T-helper 1 cell treated with Interleukin-12 subunit alpha and Interleukin-12 subunit beta and Interleukin-4 antibody, amounts not matched to agents 30 μg/mL and 1 μg/mL, for 36 hours (primary cell): ENCODE data around the gene NPTX1.

Source experiments
- H3K27ac Mint-ChIP-seq: one replicate; pipeline ENCODE4 v1.8.0; 2021; ENCODE audit warnings: mild to moderate bottlenecking, mixed read lengths
- H3K27me3 Mint-ChIP-seq: one replicate; pipeline ENCODE4 v1.8.0; 2021; ENCODE audit warnings: low read depth, mixed read lengths
- H3K36me3 Mint-ChIP-seq: one replicate; pipeline ENCODE4 v1.8.0; 2021; ENCODE audit warnings: low read depth, mixed read lengths
- H3K4me1 Mint-ChIP-seq: one replicate; pipeline ENCODE4 v1.8.0; 2021; ENCODE audit warnings: low read depth, mixed read lengths
- H3K4me3 Mint-ChIP-seq: one replicate; pipeline ENCODE4 v1.8.0; 2021; ENCODE audit warnings: mild to moderate bottlenecking, moderate library complexity, mixed read lengths
- H3K9me3 Mint-ChIP-seq: one replicate; pipeline ENCODE4 v1.8.0; 2021; ENCODE audit warnings: mixed read lengths

NPTX1 gene

GRCh38 chr17:80442764-80443163 is 33.6 kb downstream of the NPTX1 start:
- H3K27ac Mint-ChIP-seq, result no peak overlapping the region
- H3K27me3 Mint-ChIP-seq, result peaks cover 4% of the 10 kb centered on the region
- H3K4me1 Mint-ChIP-seq, result no peaks in the 10 kb centered on the region
- no peaks in the 10 kb centered on the region for H3K36me3 Mint-ChIP-seq
- H3K9me3 Mint-ChIP-seq, result no peaks in the 10 kb centered on the region
- H3K4me3 Mint-ChIP-seq, result no peak overlapping the region

- Mint-ChIP-seq H3K27ac (no peak overlapping the region), H3K4me1 (no peaks in the 10 kb centered on the region), H3K9me3 (no peaks in the 10 kb centered on the region), H3K36me3 (no peaks in the 10 kb centered on the region), H3K27me3 (peaks cover 4% of the 10 kb centered on the region), H3K4me3 (no peak overlapping the region)
Measured at GRCh38 chr17:80442323-80442659, 34.1 kb downstream of the NPTX1 start.

GRCh38 chr17:80441598-80442322 is 34.6 kb downstream of the NPTX1 start:
- Mint-ChIP-seq H3K27me3 (peaks cover 4% of the 10 kb centered on the region), H3K4me1 (no peaks in the 10 kb centered on the region), H3K9me3 (no peaks in the 10 kb centered on the region), H3K27ac (no peak overlapping the region), H3K4me3 (no peak overlapping the region), H3K36me3 (no peaks in the 10 kb centered on the region)

GRCh38 chr17:80441133-80441578 is 35.3 kb downstream of the NPTX1 start:
- no peaks in the 10 kb centered on the region for H3K9me3 Mint-ChIP-seq
- H3K4me1 Mint-ChIP-seq, result no peaks in the 10 kb centered on the region
- H3K27ac Mint-ChIP-seq, result no peak overlapping the region
- no peak overlapping the region for H3K4me3 Mint-ChIP-seq
- peaks cover 4% of the 10 kb centered on the region for H3K27me3 Mint-ChIP-seq
- H3K36me3 Mint-ChIP-seq, result no peaks in the 10 kb centered on the region

GRCh38 chr17:80439499-80439898 is 36.9 kb downstream of the NPTX1 start:
- H3K4me3 Mint-ChIP-seq, result no peak overlapping the region
- no peaks in the 10 kb centered on the region for H3K9me3 Mint-ChIP-seq
- H3K27me3 Mint-ChIP-seq, result peaks cover 4% of the 10 kb centered on the region
- H3K4me1 Mint-ChIP-seq, result no peaks in the 10 kb centered on the region
- no peaks in the 10 kb centered on the region for H3K36me3 Mint-ChIP-seq
- H3K27ac Mint-ChIP-seq, result no peak overlapping the region

DNA sequence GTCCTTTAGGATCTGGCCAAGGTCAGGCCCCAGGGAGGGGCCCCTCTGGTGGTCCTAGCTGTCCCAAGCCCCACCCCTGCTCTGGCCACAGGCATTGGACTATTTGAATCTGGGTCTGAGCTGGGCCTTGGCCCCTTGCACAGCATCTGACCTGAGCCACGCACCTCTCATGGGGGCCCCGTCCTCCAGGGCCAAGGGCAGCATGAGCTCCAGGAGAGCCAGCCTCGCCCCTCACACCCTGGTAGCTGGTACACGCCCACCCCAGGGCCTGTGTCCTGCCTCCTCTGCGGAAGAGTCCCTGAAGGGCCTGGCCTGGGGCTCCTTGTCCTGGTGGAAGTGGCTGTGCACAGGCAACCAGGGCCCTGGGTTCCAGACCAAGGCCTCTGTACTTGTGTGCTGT is 37.6 kb downstream of the NPTX1 start:
- Mint-ChIP-seq H3K27ac (no peak overlapping the region), H3K9me3 (no peaks in the 10 kb centered on the region), H3K4me3 (no peak overlapping the region), H3K36me3 (no peaks in the 10 kb centered on the region), H3K27me3 (peaks cover 4% of the 10 kb centered on the region), H3K4me1 (no peaks in the 10 kb centered on the region)

GRCh38 chr17:80437532-80437931 is 38.9 kb downstream of the NPTX1 start:
- Mint-ChIP-seq H3K27ac (no peak overlapping the region), H3K36me3 (no peaks in the 10 kb centered on the region), H3K9me3 (no peaks in the 10 kb centered on the region), H3K4me1 (no peaks in the 10 kb centered on the region), H3K27me3 (no peaks in the 10 kb centered on the region), H3K4me3 (no peak overlapping the region)

- H3K36me3 Mint-ChIP-seq, result no peaks in the 10 kb centered on the region
- H3K27ac Mint-ChIP-seq, result no peak overlapping the region
- no peak overlapping the region for H3K4me3 Mint-ChIP-seq
- H3K4me1 Mint-ChIP-seq, result no peaks in the 10 kb centered on the region
- H3K9me3 Mint-ChIP-seq, result no peaks in the 10 kb centered on the region
- no peaks in the 10 kb centered on the region for H3K27me3 Mint-ChIP-seq
Measured at GRCh38 chr17:80433916-80434666, 42.3 kb downstream of the NPTX1 start.

GRCh38 chr17:80432961-80433550 is 43.4 kb downstream of the NPTX1 start:
- no peaks in the 10 kb centered on the region for H3K27me3 Mint-ChIP-seq
- H3K9me3 Mint-ChIP-seq, result no peaks in the 10 kb centered on the region
- H3K36me3 Mint-ChIP-seq, result no peaks in the 10 kb centered on the region
- H3K4me1 Mint-ChIP-seq, result no peaks in the 10 kb centered on the region
- no peak overlapping the region for H3K4me3 Mint-ChIP-seq
- H3K27ac Mint-ChIP-seq, result no peak overlapping the region

- H3K27me3 Mint-ChIP-seq, result no peaks in the 10 kb centered on the region
- H3K27ac Mint-ChIP-seq, result no peak overlapping the region
- H3K4me3 Mint-ChIP-seq, result no peak overlapping the region
- H3K36me3 Mint-ChIP-seq, result no peaks in the 10 kb centered on the region
- H3K9me3 Mint-ChIP-seq, result no peaks in the 10 kb centered on the region
- no peaks in the 10 kb centered on the region for H3K4me1 Mint-ChIP-seq
Measured at GRCh38 chr17:80432350-80432955, 44.0 kb downstream of the NPTX1 start.

- Mint-ChIP-seq H3K27ac (no peak overlapping the region), H3K27me3 (no peaks in the 10 kb centered on the region), H3K4me1 (peaks cover 5% of the 10 kb centered on the region), H3K9me3 (no peaks in the 10 kb centered on the region), H3K4me3 (no peak overlapping the region), H3K36me3 (no peaks in the 10 kb centered on the region)
Measured at GRCh38 chr17:80431246-80432195, 44.9 kb downstream of the NPTX1 start.

- Mint-ChIP-seq H3K4me3 (no peak overlapping the region), H3K27me3 (no peaks in the 10 kb centered on the region), H3K9me3 (no peaks in the 10 kb centered on the region), H3K36me3 (no peaks in the 10 kb centered on the region), H3K4me1 (peaks cover 11% of the 10 kb centered on the region), H3K27ac (no peak overlapping the region)
Measured at GRCh38 chr17:80430446-80431245, 45.8 kb downstream of the NPTX1 start.
